ENCODE data around the gene PRKRA.
"Not testable (repeated sequence)": the region's sequence is repeated elsewhere in the genome, so short reads cannot be mapped to it uniquely, and the experiment has no call there.

Gene PRKRA

GRCh38 chr2:178425255-178425827 is 25.6 kb downstream of the PRKRA start:
- no peak for DNase-seq (ENCODE audit: extremely low spot score)
- TF ChIP-seq ARNT (IDR thresholded peaks at IDR 0.05): no peak
- no peak for TF ChIP-seq L3MBTL2 (conservative IDR thresholded peaks at IDR 0.05)
- no peak for TF ChIP-seq NFRKB (IDR thresholded peaks at IDR 0.05)
- no peak for TF ChIP-seq ELF4 (IDR thresholded peaks at IDR 0.05)
- TF ChIP-seq SUZ12 (IDR thresholded peaks at IDR 0.05): no peak
- no peak for TF ChIP-seq HDGF (IDR thresholded peaks at IDR 0.05; ENCODE audit: borderline replicate concordance)
- no peak for TF ChIP-seq ZNF384 (IDR thresholded peaks at IDR 0.05)
- no peak for TF ChIP-seq SP1 (IDR thresholded peaks at IDR 0.05)
- no peak for TF ChIP-seq FOXM1 (IDR thresholded peaks at IDR 0.05; ENCODE audit: borderline replicate concordance)
- TF ChIP-seq, protein P1, sequence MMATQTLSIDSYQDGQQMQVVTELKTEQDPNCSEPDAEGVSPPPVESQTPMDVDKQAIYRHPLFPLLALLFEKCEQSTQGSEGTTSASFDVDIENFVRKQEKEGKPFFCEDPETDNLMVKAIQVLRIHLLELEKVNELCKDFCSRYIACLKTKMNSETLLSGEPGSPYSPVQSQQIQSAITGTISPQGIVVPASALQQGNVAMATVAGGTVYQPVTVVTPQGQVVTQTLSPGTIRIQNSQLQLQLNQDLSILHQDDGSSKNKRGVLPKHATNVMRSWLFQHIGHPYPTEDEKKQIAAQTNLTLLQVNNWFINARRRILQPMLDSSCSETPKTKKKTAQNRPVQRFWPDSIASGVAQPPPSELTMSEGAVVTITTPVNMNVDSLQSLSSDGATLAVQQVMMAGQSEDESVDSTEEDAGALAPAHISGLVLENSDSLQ (IDR thresholded peaks at IDR 0.05): no peak
- TF ChIP-seq LEF1 (IDR thresholded peaks at IDR 0.05; ENCODE audit: borderline replicate concordance): no peak
- TF ChIP-seq BHLHE40 (IDR thresholded peaks at IDR 0.05; ENCODE audit: borderline replicate concordance): no peak
- no peak for TF ChIP-seq CTBP1 (IDR thresholded peaks at IDR 0.05; ENCODE audit: borderline replicate concordance)
- no peak for TF ChIP-seq FOXK2 (IDR thresholded peaks at IDR 0.05)
- TF ChIP-seq TARDBP (IDR thresholded peaks at IDR 0.05): no peak
- no peak for TF ChIP-seq FOXA1 (IDR thresholded peaks at IDR 0.05)
- CTCF ChIA-PET: interaction anchor here (0.7 kb wide), 2 partner anchors 26 to 450 kb away, joined by 3 to 4 read pairs; partner anchors contain the start of genes PJVK and PRKRA
- POLR2A ChIA-PET: no interaction called here

DNA sequence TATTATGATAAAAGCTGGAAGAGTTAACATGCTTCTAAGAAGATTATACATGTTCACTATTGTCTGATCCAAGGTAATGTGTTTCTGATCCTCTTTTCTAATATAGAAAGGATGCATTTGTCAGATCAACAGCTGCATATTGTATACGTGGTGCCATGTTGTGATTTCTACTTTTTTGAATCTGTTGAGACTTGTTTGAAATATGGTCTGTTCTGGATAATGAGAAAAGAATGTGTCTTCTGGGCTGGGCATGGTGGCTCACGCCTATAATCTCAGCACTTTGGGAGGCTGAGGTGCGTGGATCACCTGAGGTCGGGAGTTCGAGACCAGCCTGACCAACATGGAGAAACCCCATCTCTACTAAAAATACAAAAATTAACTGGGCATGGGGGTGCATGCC is 27.2 kb downstream of the PRKRA start:
- DNase-seq (ENCODE audit: extremely low spot score); POLR2A ChIA-PET; CTCF ChIA-PET: not testable (repeated sequence)

DNA sequence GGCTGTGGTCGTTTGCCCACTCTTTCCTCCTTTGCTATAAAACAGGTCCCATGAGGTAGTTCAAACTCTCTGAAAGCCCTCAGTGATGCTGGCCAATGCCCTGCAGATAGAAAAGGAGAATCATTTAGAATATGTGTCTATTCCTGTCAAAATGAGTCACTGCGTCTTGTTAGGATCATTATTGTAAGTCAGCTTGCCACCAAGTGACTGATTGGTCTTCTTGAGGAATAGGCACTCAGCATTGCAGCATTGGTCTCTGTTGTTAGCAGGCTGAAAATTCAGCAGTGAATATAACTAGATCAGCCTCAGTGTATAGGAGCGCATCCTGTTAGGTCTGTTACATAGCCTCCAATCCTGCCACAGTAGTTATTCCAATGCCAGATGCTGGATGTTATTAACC is 28.9 kb downstream of the PRKRA start:
- no peak for DNase-seq (ENCODE audit: extremely low spot score)
- POLR2A ChIA-PET: no interaction called here
- CTCF ChIA-PET: no interaction called here
- TF ChIP-seq FOXA1 (IDR thresholded peaks at IDR 0.05) (no peak), ZNF384 (IDR thresholded peaks at IDR 0.05) (no peak), FOXK2 (IDR thresholded peaks at IDR 0.05) (no peak), ARNT (IDR thresholded peaks at IDR 0.05) (no peak), CTBP1 (IDR thresholded peaks at IDR 0.05; ENCODE audit: borderline replicate concordance) (no peak), L3MBTL2 (conservative IDR thresholded peaks at IDR 0.05) (no peak), SUZ12 (IDR thresholded peaks at IDR 0.05) (no peak), HDGF (IDR thresholded peaks at IDR 0.05; ENCODE audit: borderline replicate concordance) (no peak), TARDBP (IDR thresholded peaks at IDR 0.05) (no peak), NFRKB (IDR thresholded peaks at IDR 0.05) (no peak), LEF1 (IDR thresholded peaks at IDR 0.05; ENCODE audit: borderline replicate concordance) (no peak), BHLHE40 (IDR thresholded peaks at IDR 0.05; ENCODE audit: borderline replicate concordance) (no peak)
- TF ChIP-seq, protein P1 (IDR thresholded peaks at IDR 0.05): no peak

GRCh38 chr2:178420463-178420999 is 30.4 kb downstream of the PRKRA start:
- TF ChIP-seq FOXA1 (IDR thresholded peaks at IDR 0.05) (no peak), HDGF (IDR thresholded peaks at IDR 0.05; ENCODE audit: borderline replicate concordance) (no peak), FOXK2 (IDR thresholded peaks at IDR 0.05) (no peak), ZNF384 (IDR thresholded peaks at IDR 0.05) (no peak), BHLHE40 (IDR thresholded peaks at IDR 0.05; ENCODE audit: borderline replicate concordance) (no peak), TARDBP (IDR thresholded peaks at IDR 0.05) (no peak), CTBP1 (IDR thresholded peaks at IDR 0.05; ENCODE audit: borderline replicate concordance) (no peak), L3MBTL2 (conservative IDR thresholded peaks at IDR 0.05) (no peak), NFRKB (IDR thresholded peaks at IDR 0.05) (no peak), FOXM1 (IDR thresholded peaks at IDR 0.05; ENCODE audit: borderline replicate concordance) (no peak), ELF4 (IDR thresholded peaks at IDR 0.05) (no peak), SP1 (IDR thresholded peaks at IDR 0.05) (no peak), SUZ12 (IDR thresholded peaks at IDR 0.05) (no peak), LEF1 (IDR thresholded peaks at IDR 0.05; ENCODE audit: borderline replicate concordance) (no peak)
- TF ChIP-seq, protein P1 (IDR thresholded peaks at IDR 0.05): no peak
- no peak for DNase-seq (ENCODE audit: extremely low spot score)
- ChIA-PET CTCF (interaction anchor here (1.6 kb wide), 1 partner anchor 10 kb away, joined by 4 read pairs; no protein-coding TSS in a partner anchor), POLR2A (interaction anchor here (0.7 to 1.5 kb wide), 2 partner anchors 8 to 30 kb away, joined by 4 read pairs; partner anchors contain the start of genes PJVK and PRKRA)

- POLR2A ChIA-PET: interaction anchor here (1.2 to 1.7 kb wide), 3 partner anchors 9 to 306 kb away, joined by 3 to 4 read pairs (median 4); partner anchors contain the start of genes PJVK and PRKRA
- CTCF ChIA-PET: interaction anchor here (0.7 to 1.6 kb wide), 7 partner anchors 12 to 309 kb away, joined by 3 to 7 read pairs (median 3); no protein-coding TSS in a partner anchor
- no peak for DNase-seq (ENCODE audit: extremely low spot score)
- TF ChIP-seq FOXK2 (IDR thresholded peaks at IDR 0.05): no peak
- no peak for TF ChIP-seq HDGF (IDR thresholded peaks at IDR 0.05; ENCODE audit: borderline replicate concordance)
- no peak for TF ChIP-seq L3MBTL2 (conservative IDR thresholded peaks at IDR 0.05)
- no peak for TF ChIP-seq ZNF384 (IDR thresholded peaks at IDR 0.05)
- TF ChIP-seq NFRKB (IDR thresholded peaks at IDR 0.05): no peak
- no peak for TF ChIP-seq ELF4 (IDR thresholded peaks at IDR 0.05)
- TF ChIP-seq FOXM1 (IDR thresholded peaks at IDR 0.05; ENCODE audit: borderline replicate concordance): no peak
- no peak for TF ChIP-seq FOXA1 (IDR thresholded peaks at IDR 0.05)
- no peak for TF ChIP-seq BHLHE40 (IDR thresholded peaks at IDR 0.05; ENCODE audit: borderline replicate concordance)
- no peak for TF ChIP-seq SUZ12 (IDR thresholded peaks at IDR 0.05)
Measured at GRCh38 chr2:178419123-178419522, 31.9 kb downstream of the PRKRA start.

DNA sequence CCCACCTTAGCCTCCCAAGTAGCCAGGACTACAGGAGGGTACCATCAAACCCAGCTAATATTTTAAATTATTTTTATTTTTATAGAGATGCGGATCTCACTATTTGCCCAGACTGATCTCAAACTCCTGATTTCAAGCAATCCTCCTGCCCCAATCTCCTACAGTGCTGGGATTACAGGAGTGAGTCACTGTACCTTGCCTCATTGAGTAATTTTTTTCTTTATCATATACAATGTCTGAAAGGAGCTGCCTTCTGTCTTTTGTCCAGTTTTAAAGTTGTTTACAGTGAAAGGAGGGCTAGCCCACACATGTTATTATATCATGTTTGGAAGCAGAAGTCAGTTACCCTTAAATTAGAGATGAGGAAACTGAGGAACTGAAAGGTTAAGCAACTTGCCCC is 32.5 kb downstream of the PRKRA start:
- no peak for DNase-seq (ENCODE audit: extremely low spot score)
- CTCF ChIA-PET: interaction anchor here (0.8 to 1.4 kb wide), 3 partner anchors 23 to 307 kb away, joined by 3 to 4 read pairs (median 3); no protein-coding TSS in a partner anchor
- TF ChIP-seq FOXA1 (IDR thresholded peaks at IDR 0.05) (no peak), CTBP1 (IDR thresholded peaks at IDR 0.05; ENCODE audit: borderline replicate concordance) (no peak), ZNF384 (IDR thresholded peaks at IDR 0.05) (no peak), SUZ12 (IDR thresholded peaks at IDR 0.05) (no peak), ARNT (IDR thresholded peaks at IDR 0.05) (no peak), ELF4 (IDR thresholded peaks at IDR 0.05) (no peak), SP1 (IDR thresholded peaks at IDR 0.05) (no peak), HDGF (IDR thresholded peaks at IDR 0.05; ENCODE audit: borderline replicate concordance) (no peak), LEF1 (IDR thresholded peaks at IDR 0.05; ENCODE audit: borderline replicate concordance) (no peak), TARDBP (IDR thresholded peaks at IDR 0.05) (no peak), NFRKB (IDR thresholded peaks at IDR 0.05) (no peak), L3MBTL2 (conservative IDR thresholded peaks at IDR 0.05) (no peak), FOXM1 (IDR thresholded peaks at IDR 0.05; ENCODE audit: borderline replicate concordance) (no peak), FOXK2 (IDR thresholded peaks at IDR 0.05) (no peak), BHLHE40 (IDR thresholded peaks at IDR 0.05; ENCODE audit: borderline replicate concordance) (no peak)
- TF ChIP-seq, protein P1 (IDR thresholded peaks at IDR 0.05): no peak
- POLR2A ChIA-PET: interaction anchor here (1.7 kb wide), 1 partner anchor 32 kb away, joined by 4 read pairs; the partner anchor contains the start of genes PJVK and PRKRA

All from HEK293T (cell line).